GM23248 (cell line): ENCODE measurements around the gene PITPNM3. TPM values are rescaled to one million over a fixed set of nuclear protein-coding genes. Genes with fewer than 3 reads are reported as not detected.

Source experiments
- DNase-seq: peaks from one replicate; pipeline ENCODE4 v3.0.0-alpha.2; 2015
- H2AFZ ChIP-seq: fragments of 200-600 bp; sonication (generic); 2 replicates; pipeline ENCODE4 v1.6.1; 2016; ENCODE audit warnings: antibody characterized with exemption
- H3F3A ChIP-seq: fragments of 200-600 bp; sonication (generic); 2 replicates; pipeline ENCODE4 v1.6.1; 2016; ENCODE audit warnings: mild to moderate bottlenecking, antibody characterized with exemption, mixed run types; ENCODE audit not compliant: insufficient read depth
- H3K27ac ChIP-seq: fragments of 200-600 bp; sonication (generic); 2 replicates; pipeline ENCODE4 v1.5.1; 2016; ENCODE audit warnings: mild to moderate bottlenecking
- H3K27me3 ChIP-seq: fragments of 200-600 bp; sonication (generic); replicated peaks from 2 replicates; pipeline ENCODE4 v1.6.1; 2016; ENCODE audit warnings: mild to moderate bottlenecking; ENCODE audit not compliant: insufficient read depth
- H3K36me3 ChIP-seq: fragments of 200-600 bp; sonication (generic); 2 replicates; pipeline ENCODE4 v1.6.1; 2016; ENCODE audit warnings: low read depth, mild to moderate bottlenecking
- H3K4me1 ChIP-seq: fragments of 200-600 bp; sonication (generic); 2 replicates; pipeline ENCODE4 v1.6.1; 2016; ENCODE audit warnings: mild to moderate bottlenecking; ENCODE audit not compliant: insufficient read depth
- H3K4me2 ChIP-seq: fragments of 200-600 bp; sonication (generic); one replicate; pipeline ENCODE4 v1.6.1; 2016; ENCODE audit warnings: mild to moderate bottlenecking; ENCODE audit not compliant: unreplicated experiment
- H3K4me3 ChIP-seq: fragments of 200-600 bp; sonication (generic); 2 replicates; pipeline ENCODE4 v1.5.1; 2016; ENCODE audit warnings: mild to moderate bottlenecking
- H3K79me2 ChIP-seq: fragments of 200-600 bp; sonication (generic); 2 replicates; pipeline ENCODE4 v1.6.1; 2016; ENCODE audit warnings: mild to moderate bottlenecking; ENCODE audit not compliant: insufficient read depth
- H3K9ac ChIP-seq: fragments of 200-600 bp; sonication (generic); 2 replicates; pipeline ENCODE4 v1.6.1; 2016; ENCODE audit warnings: mild to moderate bottlenecking
- H3K9me2 ChIP-seq: fragments of 200-600 bp; sonication (generic); 2 replicates; pipeline ENCODE4 v1.6.1; 2016; ENCODE audit warnings: mixed run types, mild to moderate bottlenecking, moderate library complexity; ENCODE audit not compliant: insufficient read depth
- H3K9me3 ChIP-seq: fragments of 200-600 bp; sonication (generic); one replicate; pipeline ENCODE4 v1.6.1; 2017; ENCODE audit warnings: low read depth
- H4K20me1 ChIP-seq: fragments of 200-600 bp; sonication (generic); 2 replicates; pipeline ENCODE4 v1.6.0; 2016; ENCODE audit not compliant: insufficient read depth
- EZH2 ChIP-seq: fragments of 200-600 bp; sonication (generic); IDR thresholded peaks from 2 replicates; pipeline ENCODE4 v1.6.1; 2018; ENCODE audit warnings: antibody characterized with exemption, mild to moderate bottlenecking; ENCODE audit not compliant: insufficient read depth, poor library complexity, severe bottlenecking
- EZH2phosphoT487 ChIP-seq: fragments of 200-600 bp; sonication (generic); IDR thresholded peaks from 2 replicates; pipeline ENCODE4 v1.6.1; 2018; ENCODE audit warnings: antibody characterized with exemption, moderate library complexity, mild to moderate bottlenecking, low read depth; ENCODE audit not compliant: insufficient read depth
- WGBS, 2 experiments: methylation state at CpG; one replicate each; pipeline ENCODE4 v1.1.6; 2015 to 2017; ENCODE audit warnings: low lambda C conversion rate in 2 of 2, low coverage in 1 of 2; ENCODE audit errors: missing lambda C conversion rate in 2 of 2; 5-methylcytosine and 5-hydroxymethylcytosine counted together
- in situ Hi-C: fragments of 300-500 bp; cut with MboI; formaldehyde crosslinking; loops from 2 replicates; pipeline ENCODE4 v1.15.0; 2020
- polyA plus RNA-seq: library from polyadenylated mRNA; unstranded; fragments of >200 nt; fragmentation: Nextera tagmentation; extraction: Ambion mirVana; gene quantifications from 2 replicates; pipeline ENCODE4 v1.2.1, GENCODE V29; 2016
- total RNA-seq: library from RNA; depleted of rRNA; stranded (reverse); fragments of >200 nt; shearing (Covaris generic); gene quantifications from 2 replicates; pipeline ENCODE4 v1.2.3, GENCODE V29; 2014

Gene PITPNM3
- total and polyA plus RNA-seq, 2 experiments from 2014 or later = 6.5 to 12.8 TPM

DNA sequence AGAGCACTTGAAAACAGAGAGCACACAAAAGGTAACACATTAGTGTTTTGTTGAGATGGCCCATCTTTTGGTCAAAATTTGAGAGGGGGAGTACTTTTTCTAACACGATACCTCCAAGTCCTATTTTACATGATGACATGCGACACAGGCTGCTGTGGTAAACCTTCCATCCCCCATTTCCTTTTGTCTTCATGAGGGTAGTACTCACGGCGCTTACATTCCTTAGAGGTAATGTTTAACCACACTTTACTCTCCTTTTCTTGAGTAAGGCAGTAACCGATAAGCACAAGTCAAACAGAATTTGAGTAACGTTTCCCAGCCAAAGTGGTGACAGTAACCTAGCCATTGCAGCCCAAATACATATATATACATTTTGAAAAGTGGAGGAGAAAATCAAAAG lies 35.8 kb upstream of the PITPNM3 start:
- H3K79me2 ChIP-seq = no peaks in the 10 kb centered on the region
- H3K9ac ChIP-seq = 0 out of 2 replicates have a peak overlapping the region, but pooled peaks have one; percentile 14
- in situ Hi-C loops = no loop called here
- WGBS, 2 experiments = 76 to 78% methylated on average over 6 of the region's 6 CpGs
- no peak for TF ChIP-seq EZH2
- no peak for TF ChIP-seq EZH2phosphoT487
- no peak overlapping the region for H2AFZ ChIP-seq
- no peaks in the 10 kb centered on the region for H4K20me1 ChIP-seq
- peaks cover 41% of the 10 kb centered on the region for H3K4me1 ChIP-seq
- H3K9me2 ChIP-seq = no peaks in the 10 kb centered on the region
- H3K4me3 ChIP-seq = no peak overlapping the region
- peak overlapping the region; percentile 1 for H3K4me2 ChIP-seq
- H3K27me3 ChIP-seq = no peaks in the 10 kb centered on the region
- peaks cover 37% of the 10 kb centered on the region for H3F3A ChIP-seq
- H3K36me3 ChIP-seq = peaks cover 25% of the 10 kb centered on the region
- peak overlapping the region; percentile 73 for H3K27ac ChIP-seq
- no peaks in the 10 kb centered on the region for H3K9me3 ChIP-seq
- DNase-seq = peak; percentile 13

DNA sequence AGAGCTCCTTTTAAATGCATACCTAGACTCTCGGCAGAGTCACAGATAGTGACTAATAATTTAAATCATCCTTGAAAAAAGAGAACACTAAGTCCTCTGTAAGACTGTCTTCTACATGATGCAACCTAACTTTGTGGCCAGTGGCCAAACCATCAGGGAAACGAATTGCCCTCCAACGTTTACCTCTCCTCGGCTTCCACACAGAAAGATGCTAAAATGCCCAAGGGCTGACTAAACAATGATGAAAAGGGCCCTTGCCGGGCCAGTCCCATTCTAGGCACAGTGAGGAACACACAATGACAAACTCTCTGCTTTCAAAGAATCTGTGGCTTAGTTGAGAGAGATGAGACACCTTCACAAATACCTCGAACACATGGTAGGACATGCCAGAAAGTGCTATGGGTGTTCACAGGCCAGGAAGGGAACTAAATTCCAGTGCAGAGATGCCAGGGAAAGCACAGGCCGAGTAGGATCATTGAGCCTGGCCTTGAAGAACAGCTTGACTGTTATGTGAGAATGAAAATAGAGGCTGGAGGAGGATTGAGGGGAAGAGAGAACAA lies 35.3 kb upstream of the PITPNM3 start:
- peaks cover 26% of the 10 kb centered on the region for H3K36me3 ChIP-seq
- H3K79me2 ChIP-seq = no peaks in the 10 kb centered on the region
- H3K4me2 ChIP-seq = peak overlapping the region; percentile 63
- H2AFZ ChIP-seq = no peak overlapping the region
- TF ChIP-seq EZH2phosphoT487 = 0 out of 2 replicates have a peak, but pooled peaks have one; percentile 44
- no peak for TF ChIP-seq EZH2
- 0 out of 2 replicates have a peak overlapping the region, but pooled peaks have one; percentile 19 for H3K4me3 ChIP-seq
- 3 to 4% methylated on average over 7 of the region's 7 CpGs for WGBS, 2 experiments
- no peaks in the 10 kb centered on the region for H3K27me3 ChIP-seq
- in situ Hi-C loops = no loop called here
- H4K20me1 ChIP-seq = no peaks in the 10 kb centered on the region
- H3K9ac ChIP-seq = 0 out of 2 replicates have a peak overlapping the region, but pooled peaks have one; percentile 27
- peaks cover 37% of the 10 kb centered on the region for H3F3A ChIP-seq
- no peaks in the 10 kb centered on the region for H3K9me3 ChIP-seq
- peaks cover 41% of the 10 kb centered on the region for H3K4me1 ChIP-seq
- H3K9me2 ChIP-seq = no peaks in the 10 kb centered on the region
- peak overlapping the region; percentile 73 for H3K27ac ChIP-seq
- peak; percentile 91 for DNase-seq

DNA sequence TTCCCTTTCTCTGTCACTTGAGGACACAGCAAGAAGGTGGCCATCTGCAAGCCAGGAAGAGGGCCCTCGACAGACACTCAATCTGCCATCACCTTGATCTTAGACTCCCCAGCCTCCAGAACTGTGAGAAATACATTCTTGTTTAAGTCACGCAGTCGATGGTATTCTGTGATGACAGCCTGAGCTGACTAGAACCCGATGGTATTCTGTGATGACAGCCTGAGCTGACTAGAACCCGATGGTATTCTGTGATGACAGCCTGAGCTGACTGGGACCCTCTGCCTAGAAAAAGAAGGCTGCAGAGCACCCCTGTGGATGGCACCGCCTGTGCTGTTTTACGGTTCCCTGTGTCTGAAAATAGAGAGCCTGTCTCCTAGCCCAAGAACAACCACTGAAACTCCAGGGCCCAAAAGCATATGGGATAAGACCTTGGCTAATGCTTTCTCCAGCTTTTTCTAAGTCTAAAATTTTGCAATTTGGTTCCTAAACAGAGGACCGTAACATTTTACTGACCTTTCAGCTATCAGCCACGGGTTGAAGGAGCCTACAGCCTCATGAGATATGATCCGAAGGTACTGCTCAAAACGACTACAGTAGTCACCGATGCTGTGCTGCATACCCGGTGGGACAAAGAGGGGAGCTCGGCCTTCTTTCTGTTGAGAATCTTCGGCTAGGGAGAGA lies 33.1 kb upstream of the PITPNM3 start:
- peak; percentile 80 for DNase-seq
- Histone ChIP-seq H3K27me3 (no peaks in the 10 kb centered on the region), H3K9me3 (no peaks in the 10 kb centered on the region), H2AFZ (no peak overlapping the region), H3F3A (peaks cover 37% of the 10 kb centered on the region), H3K4me3 (no peak overlapping the region), H3K9me2 (no peaks in the 10 kb centered on the region), H3K27ac (peak overlapping the region; percentile 71), H3K36me3 (peaks cover 31% of the 10 kb centered on the region), H3K79me2 (no peaks in the 10 kb centered on the region), H3K4me1 (peaks cover 41% of the 10 kb centered on the region), H3K9ac (0 out of 2 replicates have a peak overlapping the region, but pooled peaks have one; percentile 3), H3K4me2 (peak overlapping the region; percentile 13), H4K20me1 (no peaks in the 10 kb centered on the region)
- WGBS, 2 experiments = 33 to 36% methylated on average over 15 of the region's 15 CpGs
- TF ChIP-seq EZH2phosphoT487 (peak; percentile 98), EZH2 (no peak)
- in situ Hi-C loops = no loop called here

DNA sequence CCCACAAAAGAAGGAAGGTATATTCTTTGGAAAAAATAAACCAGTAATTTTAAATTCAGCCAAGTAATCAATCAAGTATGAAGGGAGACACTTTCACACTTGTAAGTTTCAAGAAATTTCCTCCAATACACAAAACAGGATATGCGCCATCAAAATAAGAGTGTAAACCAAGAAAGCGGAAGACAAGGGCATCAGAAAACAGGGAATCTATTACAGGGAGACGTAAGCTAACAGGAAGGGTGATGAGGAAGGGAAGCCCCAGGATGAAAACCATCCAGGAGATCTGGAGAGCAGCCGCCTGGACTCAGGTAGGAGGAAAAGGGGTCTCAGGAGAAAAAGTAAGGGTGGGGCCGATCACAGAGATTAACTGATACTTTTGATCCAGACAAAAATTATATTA lies 31.8 kb upstream of the PITPNM3 start:
- TF ChIP-seq EZH2 (no peak), EZH2phosphoT487 (no peak)
- no peak overlapping the region for H3K9ac ChIP-seq
- no peak for DNase-seq
- no peaks in the 10 kb centered on the region for H3K27me3 ChIP-seq
- peaks cover 37% of the 10 kb centered on the region for H3F3A ChIP-seq
- no peak overlapping the region for H2AFZ ChIP-seq
- H3K4me3 ChIP-seq = no peak overlapping the region
- no peak overlapping the region for H3K4me2 ChIP-seq
- in situ Hi-C loops = no loop called here
- WGBS, 2 experiments = 97% methylated on average over 5 of the region's 5 CpGs
- no peaks in the 10 kb centered on the region for H4K20me1 ChIP-seq
- H3K9me2 ChIP-seq = no peaks in the 10 kb centered on the region
- H3K9me3 ChIP-seq = no peaks in the 10 kb centered on the region
- H3K27ac ChIP-seq = no peak overlapping the region
- H3K79me2 ChIP-seq = no peaks in the 10 kb centered on the region
- peaks cover 41% of the 10 kb centered on the region for H3K4me1 ChIP-seq
- H3K36me3 ChIP-seq = peaks cover 35% of the 10 kb centered on the region
